Stimulated activated naive CD4-positive, alpha-beta T cell (primary cell): ENCODE data around the gene ZFYVE28.
A peak's percentile ranks its signal among the peaks of the same experiment; 100 is the strongest.
"Not testable (repeated sequence)": the region's sequence is repeated elsewhere in the genome, so short reads cannot be mapped to it uniquely, and the experiment has no call there.

Experiments
- DNase-seq, 6 experiments: peaks; one replicate each; lab custom pipeline; 2025; lab: John Stamatoyannopoulos, UW

ZFYVE28 gene

GRCh38 chr4:2248821-2249261 lies 169.6 kb downstream of the ZFYVE28 start:
- DNase-seq, result no peak

DNA sequence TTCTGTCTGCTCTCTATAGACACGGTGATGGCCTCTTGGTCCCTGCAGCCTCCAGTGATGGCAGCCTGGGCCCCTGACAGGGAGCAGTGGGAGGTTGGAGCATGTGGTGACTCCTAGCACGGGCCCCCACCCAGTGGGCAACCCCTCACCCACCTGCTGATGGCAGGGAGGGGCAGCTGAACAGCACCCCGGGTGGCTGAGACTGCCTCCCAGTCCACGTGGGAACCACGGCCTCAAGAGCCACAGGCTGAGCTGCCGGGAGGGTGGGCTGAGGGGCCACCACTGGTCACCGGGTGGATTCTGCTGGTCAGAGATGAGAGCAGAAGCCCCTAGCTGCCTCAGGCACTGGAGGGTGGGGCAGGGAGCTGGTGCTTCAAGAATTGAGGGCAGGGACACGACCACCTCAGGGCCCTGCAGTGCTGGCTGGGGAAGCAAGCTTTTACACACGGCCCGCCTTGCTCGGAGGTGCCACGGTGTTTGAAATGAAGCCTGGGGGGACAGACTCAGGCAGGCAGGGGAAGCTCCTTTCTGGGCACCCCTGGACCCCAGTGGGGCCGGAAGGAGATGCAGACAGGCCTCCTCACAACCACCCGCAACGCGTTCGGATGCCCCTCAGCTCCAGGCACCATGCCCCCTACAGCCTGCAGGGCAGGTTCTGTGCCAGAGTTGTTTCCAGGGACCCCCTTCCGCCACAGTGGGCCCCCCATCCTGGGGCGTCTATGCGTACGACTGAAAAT lies 170.2 kb downstream of the ZFYVE28 start:
- DNase-seq, result no peak

DNA sequence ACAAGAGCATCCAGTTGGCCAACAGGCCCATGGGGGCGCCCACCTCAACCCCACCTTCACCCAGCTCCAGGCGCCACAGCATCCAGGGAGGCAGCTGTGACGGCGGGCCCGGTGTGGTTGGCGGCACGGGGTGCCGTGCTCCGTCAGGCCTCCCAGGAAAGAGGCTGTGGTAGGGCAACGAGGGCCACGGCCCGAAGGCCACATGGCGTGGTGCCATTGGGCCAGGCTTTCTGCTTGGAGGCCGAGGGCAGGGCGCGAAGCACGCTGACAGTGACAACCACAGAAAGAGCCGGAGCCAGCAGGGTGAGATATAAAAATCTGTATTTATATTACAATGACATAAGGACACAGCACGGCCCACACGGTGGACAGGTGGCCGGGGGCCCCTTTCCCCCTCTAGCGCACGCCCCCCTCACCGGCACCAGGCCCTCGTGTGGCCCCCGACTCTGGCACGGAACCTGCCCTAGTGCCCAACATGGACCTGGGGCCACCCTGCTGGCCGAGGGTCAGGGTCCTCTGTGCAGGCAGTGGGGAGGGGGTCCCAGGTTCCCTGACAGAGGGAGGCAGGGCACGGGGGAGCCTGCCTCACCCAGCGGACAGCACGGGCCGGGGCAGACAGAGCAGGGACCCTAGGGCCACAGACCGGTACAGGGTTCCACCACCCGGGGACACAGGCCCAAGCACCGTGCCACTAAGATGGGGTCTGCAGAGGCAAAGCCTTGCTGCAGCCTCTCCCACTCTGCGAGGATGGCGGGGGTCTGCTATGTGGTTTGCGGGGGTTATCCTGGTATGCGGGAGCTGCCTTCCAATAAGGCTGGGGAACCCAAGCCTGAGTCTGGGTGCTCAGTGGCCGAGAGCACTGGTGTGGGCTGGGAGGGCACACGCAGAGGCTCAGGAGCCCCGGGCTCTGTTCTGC lies 171.1 kb downstream of the ZFYVE28 start:
- DNase-seq, result no peak

GRCh38 chr4:2246384-2247127 lies 171.9 kb downstream of the ZFYVE28 start:
- no peak for DNase-seq

DNA sequence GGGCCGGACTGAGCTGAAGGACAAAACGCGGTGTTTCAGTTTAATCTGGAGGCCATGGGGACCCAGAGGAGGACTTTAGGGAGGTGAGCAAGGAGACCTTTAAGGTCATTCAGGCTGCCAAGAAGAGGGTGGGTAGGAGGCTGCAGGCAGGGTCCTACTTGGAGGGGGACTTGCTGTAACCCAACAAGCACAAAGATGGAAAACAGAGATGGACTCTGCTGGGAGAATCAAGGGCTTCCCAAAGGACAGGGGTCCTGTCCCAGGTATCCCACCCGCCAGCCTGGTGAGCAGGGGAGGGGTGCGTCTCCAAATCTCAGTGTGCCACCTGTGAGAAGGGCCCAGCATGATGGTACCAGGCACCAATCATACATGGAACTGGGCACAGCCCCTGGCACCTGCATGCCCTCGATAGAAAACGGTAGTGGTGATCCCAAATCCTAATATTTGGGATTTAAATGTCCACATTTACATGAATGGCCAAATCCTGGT lies 172.6 kb downstream of the ZFYVE28 start:
- DNase-seq, result no peak

DNA sequence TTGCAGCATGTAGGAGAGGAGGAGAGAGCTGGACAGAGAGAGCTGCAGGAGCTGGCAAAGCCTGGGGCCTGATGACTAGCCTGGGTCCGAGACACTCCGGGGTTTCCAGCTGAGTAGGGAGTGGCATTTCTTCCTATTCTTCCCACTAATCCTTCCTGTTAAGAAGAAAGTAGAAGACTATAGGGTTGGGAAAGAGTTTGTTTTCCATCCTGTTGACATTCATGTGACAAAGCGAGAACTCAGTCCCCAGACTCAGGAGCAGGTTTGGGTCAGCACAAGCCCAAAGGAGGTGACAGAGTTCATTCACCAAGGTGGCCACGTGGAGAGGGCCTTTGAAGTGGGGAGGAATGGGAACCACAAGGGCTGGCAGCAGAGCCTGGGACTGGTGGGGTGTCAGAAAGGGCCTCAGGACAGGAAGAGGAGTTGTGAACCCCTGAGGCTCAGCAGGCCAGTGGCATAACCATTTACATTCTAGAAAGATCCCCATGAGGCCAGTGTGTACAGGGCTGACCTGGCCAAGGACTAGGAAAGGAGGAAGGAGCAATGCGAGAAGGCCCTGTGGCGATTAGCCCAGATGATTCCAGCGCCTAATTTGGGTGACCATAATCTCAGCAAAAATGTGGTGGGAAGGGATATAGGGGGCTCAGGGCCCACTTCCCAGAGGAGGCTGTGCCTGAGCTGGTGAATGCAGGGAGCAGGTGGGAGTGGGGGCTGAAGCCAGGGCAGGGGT lies 173.2 kb downstream of the ZFYVE28 start:
- no peak for DNase-seq

GRCh38 chr4:2243681-2244380 lies 174.6 kb downstream of the ZFYVE28 start:
- no peak for DNase-seq

DNA sequence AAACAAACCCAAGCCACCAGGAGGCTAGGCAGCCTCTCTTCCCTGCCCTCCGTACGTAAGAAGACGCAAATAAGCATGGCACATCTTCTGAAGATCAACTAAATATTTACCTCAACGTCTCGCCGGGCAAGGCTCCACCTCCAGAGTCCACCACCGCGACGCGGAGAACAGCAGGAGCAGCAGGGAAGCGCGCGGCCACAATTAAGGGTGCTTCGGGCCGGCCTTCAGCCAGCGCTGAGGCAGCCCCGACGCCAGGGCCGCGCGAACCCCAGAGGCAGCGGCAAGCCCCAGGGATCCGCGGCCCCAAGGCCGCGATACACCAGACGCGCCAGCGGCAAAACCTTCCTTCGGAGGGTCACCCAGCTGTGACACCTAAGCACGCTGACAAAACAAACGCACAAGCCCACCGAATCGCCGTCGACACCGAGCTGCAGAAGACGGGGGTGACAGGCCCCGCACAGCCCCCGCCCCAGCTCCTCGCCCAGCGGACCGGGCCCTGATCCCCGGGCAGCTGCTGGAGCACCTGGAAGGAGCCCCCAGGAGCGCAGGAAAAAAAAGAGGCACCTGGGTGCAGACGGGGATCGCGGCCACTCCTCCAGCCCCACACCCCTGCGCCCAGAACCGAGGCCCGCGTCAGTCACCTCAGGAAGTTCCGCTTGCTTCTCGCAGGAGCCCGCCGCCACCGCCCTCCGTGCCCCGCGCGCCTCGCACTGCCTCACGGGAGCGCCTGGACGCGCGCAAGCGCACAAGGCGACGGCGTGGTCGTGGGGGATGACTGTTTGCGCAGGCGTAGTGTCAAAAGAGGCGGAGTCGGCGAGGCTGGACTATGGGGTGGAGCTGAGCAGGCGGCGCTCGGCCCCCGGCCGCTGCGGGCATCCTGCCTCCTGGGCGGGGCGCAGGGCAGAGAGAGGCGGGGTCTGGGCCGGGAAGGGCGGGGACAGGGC lies 176.8 kb downstream of the ZFYVE28 start, which contains the start of the genes HAUS3 and POLN:
HAUS3 (minus strand) TSS at position 712 of the 944 bp plus-strand sequence. CDS start 1,175 bp downstream, outside the sequence.
POLN (minus strand) TSS at position 712 of the 944 bp plus-strand sequence. CDS start 12,890 bp downstream, outside the sequence.
- peak; percentile 98 to 99 (median 98) for DNase-seq

DNA sequence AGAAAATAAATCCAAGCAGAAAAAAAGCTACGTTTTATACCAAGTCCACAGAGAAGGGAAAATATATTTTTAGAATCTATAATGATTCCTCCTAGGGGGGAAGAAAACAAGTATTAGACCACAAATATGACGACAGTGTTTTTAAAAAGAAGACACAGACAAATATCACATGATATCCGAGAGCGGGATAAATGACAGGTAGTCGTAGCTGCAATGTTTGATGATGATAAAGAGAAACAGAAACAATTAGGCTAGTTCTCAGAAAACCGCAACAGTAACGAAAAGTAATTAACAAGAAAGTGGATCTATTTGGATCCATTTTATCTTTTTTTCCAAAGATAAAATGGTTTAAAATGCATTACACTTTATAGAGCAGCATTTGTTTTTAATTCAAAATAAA lies 177.4 kb downstream of the ZFYVE28 start:
- peak in 3 of 6 experiments; percentile 48 to 66 (median 50) for DNase-seq

GRCh38 chr4:2236944-2237666 lies 181.3 kb downstream of the ZFYVE28 start:
- DNase-seq, result no peak

- DNase-seq, result no peak
Measured at GRCh38 chr4:2231082-2231481, 187.4 kb downstream of the ZFYVE28 start.

- DNase-seq, result no peak
Measured at GRCh38 chr4:2226261-2226660, 192.2 kb downstream of the ZFYVE28 start.

DNA sequence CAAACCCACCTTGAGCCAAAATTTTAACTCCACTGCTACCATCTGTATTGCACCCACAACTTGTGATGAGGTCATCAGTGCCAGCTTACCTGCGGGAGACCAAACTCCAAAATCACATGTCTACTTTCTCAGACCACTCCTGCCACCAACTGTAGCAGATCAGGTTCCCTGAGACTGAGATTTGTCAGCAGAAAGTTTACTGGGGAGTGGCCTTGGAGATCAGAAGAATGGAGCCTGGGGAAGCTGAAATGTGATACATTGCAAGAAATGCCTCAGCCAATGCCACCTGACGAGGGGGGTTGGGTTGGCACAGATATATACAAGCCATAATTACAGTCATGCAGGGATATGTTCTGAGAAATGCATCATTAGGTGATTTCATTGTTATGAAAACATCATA lies 195.6 kb downstream of the ZFYVE28 start:
- no peak for DNase-seq

GRCh38 chr4:2221378-2221777 lies 197.1 kb downstream of the ZFYVE28 start:
- not testable (repeated sequence) for DNase-seq

DNA sequence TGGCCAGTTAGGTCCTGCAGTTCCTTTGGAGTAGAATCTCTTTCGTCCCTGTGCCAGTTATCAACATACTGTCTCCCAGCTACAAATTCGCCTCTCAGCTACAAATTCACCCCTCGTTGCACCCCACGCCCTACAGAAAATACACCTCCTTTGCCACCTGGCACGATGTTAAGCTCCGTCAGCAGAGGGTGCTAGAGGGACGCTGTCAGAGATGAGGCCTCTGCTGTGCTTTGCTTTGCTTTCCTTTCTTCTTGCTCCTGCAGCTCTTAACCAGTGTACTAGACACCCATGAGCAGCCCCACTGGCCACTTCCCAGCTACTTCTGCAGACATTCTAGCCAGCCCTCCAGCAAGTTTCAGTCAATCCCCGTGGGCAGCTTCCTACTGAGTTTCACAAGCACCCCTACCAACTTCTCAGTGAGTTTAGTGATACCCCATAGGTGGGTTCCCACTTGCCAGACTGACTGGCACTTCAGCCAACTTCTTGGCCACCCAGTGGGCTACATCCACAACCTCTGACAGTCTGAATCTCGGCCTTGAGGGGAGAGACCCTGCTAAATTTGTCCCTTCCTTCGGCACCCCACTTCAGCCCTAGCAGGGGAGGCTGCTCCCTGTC lies 198.3 kb downstream of the ZFYVE28 start:
- peak; percentile 60 to 82 (median 70) for DNase-seq
